ENCODE data around the gene HOXB13.
"Not testable (repeated sequence)": the region's sequence is repeated elsewhere in the genome, so short reads cannot be mapped to it uniquely, and the experiment has no call there.

The HOXB13 gene

GRCh38 chr17:48726916-48727286, 1.6 kb downstream of the HOXB13 start:
- no peak for DNase-seq (ENCODE audit: low read depth in 2 of 2)

DNA sequence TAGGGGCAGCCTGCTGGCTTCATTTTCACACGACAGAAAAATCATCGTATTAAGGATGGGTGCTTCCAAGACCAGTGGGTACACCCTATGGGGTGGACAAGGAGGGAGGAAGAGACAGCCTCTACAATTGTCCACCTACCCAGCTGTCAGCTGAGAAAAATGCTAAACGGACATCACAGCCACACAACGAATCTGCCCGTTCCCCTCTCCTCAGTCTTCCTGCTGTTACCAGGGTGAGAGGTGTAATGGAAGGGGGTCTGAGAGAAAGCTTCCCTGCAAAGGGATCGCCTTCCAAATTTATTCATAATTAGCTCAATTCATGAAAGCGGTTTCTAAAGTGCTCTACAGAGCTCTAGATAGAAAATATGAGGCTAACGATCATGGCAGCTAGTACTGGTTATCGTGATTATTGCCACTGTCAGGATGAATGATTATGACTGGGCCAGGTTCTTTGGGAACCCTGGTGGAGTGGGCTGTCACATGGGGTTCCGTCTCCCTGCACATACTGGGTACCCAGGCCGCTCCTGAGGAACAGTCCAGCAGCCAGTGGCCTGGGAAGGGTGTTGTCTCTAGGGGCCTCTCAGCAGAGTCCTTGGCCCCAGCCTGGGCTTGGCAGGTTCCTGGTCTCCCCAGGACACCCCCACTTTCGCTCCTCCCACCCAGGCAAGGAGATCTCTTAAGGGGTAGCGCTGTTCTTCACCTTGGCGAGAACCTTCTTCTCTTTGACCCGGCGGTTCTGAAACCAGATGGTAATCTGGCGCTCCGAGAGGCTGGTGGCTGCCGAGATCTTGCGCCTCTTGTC, 2.2 kb downstream of the HOXB13 start:
- DNase-seq (ENCODE audit: low read depth in 2 of 2), result no peak

- no peak for DNase-seq (ENCODE audit: low read depth in 2 of 2)
Observed at GRCh38 chr17:48725288-48726064, 3.1 kb downstream of the HOXB13 start.

GRCh38 chr17:48725004-48725287, 3.6 kb downstream of the HOXB13 start:
- DNase-seq (ENCODE audit: low read depth in 2 of 2), result no peak

GRCh38 chr17:48724251-48725003, 4.1 kb downstream of the HOXB13 start:
- peak; percentile 10 to 19 for DNase-seq (ENCODE audit: low read depth in 2 of 2)

- DNase-seq (ENCODE audit: low read depth in 2 of 2), result no peak
Observed at GRCh38 chr17:48723423-48724250, 4.9 kb downstream of the HOXB13 start.

- DNase-seq (ENCODE audit: low read depth in 2 of 2), result no peak
Observed at GRCh38 chr17:48722915-48723422, 5.6 kb downstream of the HOXB13 start, which contains the start of gene PRAC2. TSS of gene PRAC2 (plus strand) at chr17:48723185. CDS start at chr17:48724411, 1,226 bp downstream.

DNA sequence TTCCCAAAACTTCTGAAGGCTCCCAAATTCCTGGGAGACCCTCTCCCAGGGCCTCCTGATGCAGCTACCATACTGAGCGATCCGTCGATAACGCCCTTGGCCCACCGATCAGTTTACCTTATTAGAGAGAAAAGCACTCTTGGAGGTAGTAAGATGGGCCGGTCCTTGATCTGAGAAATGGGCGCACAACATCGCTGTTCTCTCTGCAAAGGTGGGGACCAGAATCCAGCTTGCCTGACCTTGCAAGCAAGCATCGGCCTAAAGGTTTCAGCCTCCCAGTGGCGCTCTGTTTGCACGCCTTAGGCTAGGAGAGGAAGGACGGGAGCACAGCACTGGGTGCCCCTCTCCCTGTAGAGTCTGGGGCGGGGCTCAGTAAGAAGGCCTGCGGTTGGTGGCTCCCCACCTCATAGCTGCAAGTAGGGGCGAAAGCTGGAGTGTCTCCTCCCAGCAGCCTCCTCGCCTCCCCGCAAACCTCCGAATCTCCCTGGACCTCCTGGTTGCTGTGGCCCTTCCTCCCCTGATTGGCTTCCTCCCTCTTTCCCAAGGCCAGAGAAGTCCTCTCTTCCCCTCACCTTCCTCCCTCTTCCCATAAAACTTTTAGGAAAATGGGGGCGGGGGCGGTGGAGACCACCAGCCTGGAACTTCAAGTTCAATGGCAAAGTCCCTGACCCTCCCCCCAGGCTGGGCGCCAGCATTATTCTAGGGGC, 6.2 kb downstream of the HOXB13 start, which contains the start of gene PRAC1:
TSS of gene PRAC1 (minus strand) at position 318 of the 707 bp plus-strand sequence. CDS start at position 192, 126 bp downstream.
- no peak for DNase-seq (ENCODE audit: low read depth in 2 of 2)

DNA sequence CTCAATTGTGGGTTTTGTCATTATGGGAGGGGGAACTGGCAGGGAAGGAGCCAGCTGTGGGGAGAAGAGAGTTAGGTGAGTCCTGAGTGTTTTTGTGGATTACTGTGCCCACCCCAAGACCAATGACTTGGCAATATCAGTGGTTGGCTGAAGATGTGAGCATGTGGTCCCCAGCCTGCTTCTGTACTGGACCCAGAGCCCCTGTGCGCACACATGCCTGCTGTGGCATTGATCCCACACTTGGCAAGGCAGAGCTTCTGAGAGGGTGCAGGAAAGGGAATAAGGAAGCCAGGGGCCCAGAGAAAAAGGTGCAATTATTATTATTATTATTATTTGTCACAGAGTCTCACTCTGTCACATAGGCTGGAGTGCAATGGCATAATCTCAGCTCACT, 7.5 kb downstream of the HOXB13 start:
- DNase-seq (ENCODE audit: low read depth in 2 of 2), result no peak

DNA sequence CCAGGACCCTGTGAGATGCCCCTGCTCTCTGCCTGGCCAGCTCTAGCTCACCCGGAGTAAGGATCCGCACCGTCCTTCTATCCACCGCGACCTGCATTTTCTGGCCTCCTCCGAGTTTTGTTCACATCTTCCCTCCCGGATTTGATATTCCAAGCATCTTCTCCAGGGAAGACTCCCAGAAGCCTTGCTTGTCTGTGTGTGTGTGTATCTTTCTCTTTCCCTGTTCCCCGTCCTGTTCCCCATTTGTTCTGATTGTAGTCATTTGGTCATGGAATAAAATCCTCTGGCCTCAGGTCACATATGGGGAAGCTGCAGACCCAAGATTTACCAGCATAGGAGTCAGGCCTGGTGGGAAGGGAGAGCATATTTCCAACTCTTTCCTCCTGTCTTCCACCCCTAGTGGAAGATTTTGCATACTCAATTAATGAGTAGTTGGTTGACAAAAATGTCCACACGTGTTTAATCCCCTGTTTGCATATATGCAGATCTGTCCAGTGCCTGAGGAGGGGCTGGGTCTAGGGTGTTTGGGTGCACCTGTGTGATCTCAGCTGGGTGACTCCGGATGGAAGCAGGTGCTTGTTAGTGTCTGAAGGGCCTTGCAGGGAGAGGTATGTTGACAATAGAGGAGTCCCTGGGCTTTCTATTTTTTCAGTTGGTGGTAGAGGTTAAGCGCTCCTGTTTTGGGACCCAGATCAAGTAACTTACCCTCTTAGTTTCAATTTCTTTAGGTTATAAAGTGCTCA, 8.1 kb downstream of the HOXB13 start:
- DNase-seq (ENCODE audit: low read depth in 2 of 2), result no peak

DNA sequence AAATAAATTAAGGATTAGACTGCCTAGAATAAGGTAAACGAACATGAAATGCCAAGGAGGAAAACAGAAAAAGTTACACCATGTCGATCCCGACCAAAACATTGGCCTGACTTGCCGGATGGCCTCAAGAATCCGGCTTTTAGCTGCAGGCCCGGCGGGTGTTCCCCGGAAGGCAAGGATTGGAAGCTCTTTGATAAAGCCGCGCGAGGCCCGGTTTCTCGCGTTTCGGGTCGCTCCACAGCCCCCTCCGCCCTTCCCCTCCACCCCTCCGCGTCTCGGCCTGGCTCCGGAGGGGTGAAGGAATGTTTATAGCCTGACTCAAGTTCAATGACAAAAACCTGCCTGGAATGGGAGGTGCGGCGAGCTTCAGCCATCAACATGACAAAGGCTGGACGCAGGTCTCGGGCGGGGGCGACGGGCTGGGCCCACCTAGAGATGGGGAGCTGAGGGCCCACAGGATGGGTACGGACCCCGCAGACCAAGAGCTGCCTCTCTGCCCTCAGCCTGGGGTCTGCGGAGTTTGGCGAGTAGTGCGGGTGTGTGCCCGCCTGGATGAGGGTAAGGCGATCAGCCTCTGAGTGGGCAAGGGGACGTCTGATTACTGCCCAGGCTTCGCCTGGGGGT, 8.8 kb downstream of the HOXB13 start:
- no peak for DNase-seq (ENCODE audit: low read depth in 2 of 2)

DNA sequence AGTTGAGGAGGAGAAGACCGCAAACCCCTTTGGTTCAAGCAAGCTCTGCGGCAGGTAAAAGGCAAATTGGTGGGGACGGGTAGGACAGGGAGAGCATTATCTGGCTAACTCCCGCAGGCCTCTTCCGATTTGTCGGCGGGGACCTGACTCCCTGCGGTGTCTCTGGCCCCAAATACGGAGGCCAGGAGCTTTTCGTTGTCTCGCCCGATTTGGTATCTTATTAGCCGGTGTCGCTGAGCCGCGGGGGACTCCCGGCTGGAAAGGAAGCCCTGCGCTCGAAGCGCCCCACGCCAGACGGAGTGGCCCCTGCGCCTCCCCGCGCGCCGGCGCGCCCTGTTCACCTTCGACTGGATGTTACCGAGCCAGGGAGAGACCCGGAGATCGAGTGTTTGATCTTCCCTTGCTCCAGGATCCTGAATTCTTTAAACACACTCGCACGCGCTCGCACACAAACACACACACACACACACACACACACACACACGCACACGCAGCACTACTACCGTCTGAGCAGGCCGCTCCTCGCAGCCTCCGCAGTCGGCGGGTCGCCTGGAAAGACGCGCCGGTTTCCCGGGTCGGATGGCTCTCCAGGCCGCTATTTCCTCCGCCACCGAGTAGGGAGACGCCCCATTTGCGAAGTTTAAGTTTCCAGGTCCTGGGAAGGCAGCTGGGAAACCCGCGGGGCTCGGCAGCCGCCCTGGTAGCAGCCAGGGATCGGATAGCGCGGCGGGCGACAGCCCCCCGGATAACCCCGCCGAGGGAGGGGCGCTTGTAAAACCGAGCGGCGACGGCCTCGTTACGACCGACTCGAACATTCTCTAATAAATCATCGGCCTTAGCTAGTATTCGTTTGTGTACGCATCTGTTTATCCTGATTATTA, 9.5 kb downstream of the HOXB13 start:
- no peak for DNase-seq (ENCODE audit: low read depth in 2 of 2)

GRCh38 chr17:48718227-48718760, 10.3 kb downstream of the HOXB13 start:
- DNase-seq (ENCODE audit: low read depth in 2 of 2), result no peak

GRCh38 chr17:48717367-48718226, 11.0 kb downstream of the HOXB13 start:
- no peak for DNase-seq (ENCODE audit: low read depth in 2 of 2)

- DNase-seq (ENCODE audit: low read depth in 2 of 2), result not testable (repeated sequence)
Observed at GRCh38 chr17:48716549-48716948, 12.0 kb downstream of the HOXB13 start.

GRCh38 chr17:48715496-48716399, 12.8 kb downstream of the HOXB13 start:
- DNase-seq (ENCODE audit: low read depth in 2 of 2), result no peak

Measured in fibroblast of skin of left biceps (primary cell).